AG09309 (cell line): ENCODE measurements around the gene PROK1.
"Not testable (repeated sequence)": the region's sequence is repeated elsewhere in the genome, so short reads cannot be mapped to it uniquely, and the experiment has no call there.

Experiments used
- DNase-seq: peaks from one replicate; pipeline ENCODE4 v3.0.0-alpha.2; 2010; ENCODE audit warnings: low read depth
- H3K4me3 ChIP-seq: 2 replicates; pipeline ENCODE4 v1.5.1; 2011; ENCODE audit warnings: mild to moderate bottlenecking, low read depth, low read length, moderate library complexity; ENCODE audit not compliant: control insufficient read depth
- TF ChIP-seq, protein P1 (sequence below): IDR thresholded peaks from 2 replicates; pipeline ENCODE4 v1.5.1; 2011; ENCODE audit warnings: mild to moderate bottlenecking, low read depth, low read length, inconsistent platforms; ENCODE audit not compliant: insufficient read depth, control insufficient read depth; ENCODE audit errors: missing control alignments

PROK1 gene

DNA sequence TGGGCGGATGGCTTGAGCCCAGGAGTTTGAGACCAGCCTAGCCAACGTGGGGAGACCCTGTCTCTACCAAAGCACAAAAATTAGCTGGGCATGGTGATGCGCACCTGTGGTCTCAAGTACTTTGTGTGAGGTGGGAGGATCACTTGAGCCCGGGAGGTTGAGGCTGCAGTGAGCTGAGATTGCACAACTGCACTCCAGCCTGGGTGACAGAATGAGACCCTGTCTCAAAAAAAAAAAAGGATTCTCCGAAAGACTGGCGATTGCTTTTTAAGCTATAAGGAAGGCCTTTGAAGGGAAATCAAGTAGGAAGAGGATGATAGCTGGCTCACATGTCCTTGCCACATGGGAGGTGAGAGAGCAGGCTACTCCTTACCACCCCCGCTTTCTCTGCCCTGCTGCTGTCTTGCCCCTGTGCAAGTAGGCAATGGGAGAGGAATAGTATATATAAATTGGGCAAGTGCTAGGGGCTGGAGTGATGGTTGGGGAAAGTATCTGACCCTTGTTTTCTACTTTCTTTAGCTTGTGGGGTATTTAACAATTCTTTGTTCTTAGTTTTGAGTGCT is 39.7 kb upstream of the PROK1 start:
- no peak for DNase-seq
- TF ChIP-seq, protein P1, sequence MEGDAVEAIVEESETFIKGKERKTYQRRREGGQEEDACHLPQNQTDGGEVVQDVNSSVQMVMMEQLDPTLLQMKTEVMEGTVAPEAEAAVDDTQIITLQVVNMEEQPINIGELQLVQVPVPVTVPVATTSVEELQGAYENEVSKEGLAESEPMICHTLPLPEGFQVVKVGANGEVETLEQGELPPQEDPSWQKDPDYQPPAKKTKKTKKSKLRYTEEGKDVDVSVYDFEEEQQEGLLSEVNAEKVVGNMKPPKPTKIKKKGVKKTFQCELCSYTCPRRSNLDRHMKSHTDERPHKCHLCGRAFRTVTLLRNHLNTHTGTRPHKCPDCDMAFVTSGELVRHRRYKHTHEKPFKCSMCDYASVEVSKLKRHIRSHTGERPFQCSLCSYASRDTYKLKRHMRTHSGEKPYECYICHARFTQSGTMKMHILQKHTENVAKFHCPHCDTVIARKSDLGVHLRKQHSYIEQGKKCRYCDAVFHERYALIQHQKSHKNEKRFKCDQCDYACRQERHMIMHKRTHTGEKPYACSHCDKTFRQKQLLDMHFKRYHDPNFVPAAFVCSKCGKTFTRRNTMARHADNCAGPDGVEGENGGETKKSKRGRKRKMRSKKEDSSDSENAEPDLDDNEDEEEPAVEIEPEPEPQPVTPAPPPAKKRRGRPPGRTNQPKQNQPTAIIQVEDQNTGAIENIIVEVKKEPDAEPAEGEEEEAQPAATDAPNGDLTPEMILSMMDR, result no peak
- H3K4me3 ChIP-seq, result no peak overlapping the region

DNA sequence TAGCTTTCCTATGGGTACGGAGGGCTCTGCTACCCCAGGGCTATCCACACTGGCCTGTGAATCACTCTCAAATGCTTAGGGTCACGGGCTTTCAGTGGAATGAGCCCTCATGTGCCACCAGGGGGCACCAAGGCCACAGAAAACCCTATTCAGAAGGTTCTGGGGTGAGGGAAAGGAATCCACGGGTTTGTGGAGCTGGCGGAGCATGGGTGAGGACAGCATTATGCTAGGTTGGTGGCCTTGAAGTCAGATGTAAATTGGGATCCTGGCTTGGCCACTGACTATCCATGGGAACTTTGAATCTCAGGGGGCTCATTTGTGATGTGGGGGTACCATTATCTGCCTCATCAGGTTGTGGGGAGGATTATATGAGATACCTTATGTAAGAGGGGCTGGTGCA is 38.4 kb upstream of the PROK1 start:
- no peak overlapping the region for H3K4me3 ChIP-seq
- TF ChIP-seq, protein P1, result peak; percentile 81
- DNase-seq, result no peak

DNA sequence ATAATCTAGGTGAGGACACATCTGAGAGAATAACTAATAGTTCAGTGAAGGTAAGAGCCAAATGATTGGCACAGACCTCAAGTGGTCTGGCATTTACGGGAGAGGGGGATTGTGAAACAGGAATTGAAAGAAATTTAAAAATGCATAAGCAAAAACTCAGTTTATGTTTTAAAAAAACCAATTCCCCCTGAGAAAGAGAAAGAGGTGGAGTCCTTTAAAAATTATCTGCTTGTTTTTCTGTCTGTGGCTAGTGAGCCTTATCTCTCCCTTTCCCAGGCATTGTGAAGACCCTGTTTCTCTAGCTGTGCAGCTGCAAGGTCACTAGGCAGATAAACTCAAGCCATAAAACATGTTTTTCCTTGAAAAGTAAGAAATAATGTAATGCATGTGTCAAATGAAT is 37.9 kb upstream of the PROK1 start:
- not testable (repeated sequence) for H3K4me3 ChIP-seq

DNA sequence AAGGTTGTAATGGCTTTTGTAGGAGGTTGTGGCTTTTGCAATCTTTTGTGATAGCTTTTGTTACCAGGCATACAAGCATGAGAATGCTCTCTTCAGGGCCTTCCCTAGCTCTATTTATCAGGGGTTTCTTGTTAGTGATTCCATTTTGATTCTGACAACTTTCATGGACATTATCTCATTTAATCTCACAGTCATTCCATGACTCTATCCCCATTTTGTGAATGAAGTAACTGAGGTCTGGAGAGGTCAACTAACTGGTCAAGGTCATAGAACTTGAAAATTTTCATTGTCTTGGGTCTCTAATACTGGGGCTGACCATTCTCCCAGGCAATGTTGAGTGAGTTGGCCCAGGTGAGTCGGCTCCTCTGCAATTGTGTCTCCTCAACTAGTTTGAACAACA is 32.2 kb upstream of the PROK1 start:
- no peak overlapping the region for H3K4me3 ChIP-seq
- TF ChIP-seq, protein P1, result no peak

More for the DNA sequence above, 37.9 kb upstream of the PROK1 start:
- not testable (repeated sequence) for DNase-seq

DNA sequence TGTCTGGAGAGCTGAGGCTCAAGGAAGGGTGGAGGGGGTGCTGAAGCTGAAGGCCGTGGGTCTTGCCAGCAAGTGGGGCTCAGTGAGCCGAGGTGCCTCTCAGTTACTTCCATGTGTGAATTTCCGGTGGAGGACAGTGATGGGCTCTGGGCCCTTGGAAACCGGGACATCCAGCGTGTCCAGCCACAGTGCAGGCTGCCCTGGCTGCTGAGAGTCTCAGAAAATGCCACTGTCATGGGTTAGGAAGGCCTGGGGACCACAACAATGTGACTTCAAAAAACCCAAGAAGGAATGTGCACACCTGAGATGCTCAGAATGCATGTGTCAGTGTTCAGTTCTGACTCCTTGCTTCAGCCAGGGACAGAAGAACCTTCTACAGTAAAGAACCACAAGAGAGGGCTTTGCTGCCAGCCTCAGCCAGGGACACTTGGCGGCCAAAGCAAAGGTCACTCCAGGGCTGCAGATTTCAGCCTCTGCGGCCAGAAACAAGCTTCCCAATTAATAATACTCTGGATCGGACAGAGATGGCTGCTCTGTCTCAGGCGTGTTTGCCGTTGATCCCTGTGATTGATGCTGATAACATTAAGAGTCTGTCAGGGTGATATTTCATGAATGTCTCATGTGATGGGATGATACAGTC is 30.8 kb upstream of the PROK1 start:
- no peak for DNase-seq
- TF ChIP-seq, protein P1, result no peak
- H3K4me3 ChIP-seq, result no peak overlapping the region

More for the DNA sequence above, 32.2 kb upstream of the PROK1 start:
- no peak for DNase-seq

DNA sequence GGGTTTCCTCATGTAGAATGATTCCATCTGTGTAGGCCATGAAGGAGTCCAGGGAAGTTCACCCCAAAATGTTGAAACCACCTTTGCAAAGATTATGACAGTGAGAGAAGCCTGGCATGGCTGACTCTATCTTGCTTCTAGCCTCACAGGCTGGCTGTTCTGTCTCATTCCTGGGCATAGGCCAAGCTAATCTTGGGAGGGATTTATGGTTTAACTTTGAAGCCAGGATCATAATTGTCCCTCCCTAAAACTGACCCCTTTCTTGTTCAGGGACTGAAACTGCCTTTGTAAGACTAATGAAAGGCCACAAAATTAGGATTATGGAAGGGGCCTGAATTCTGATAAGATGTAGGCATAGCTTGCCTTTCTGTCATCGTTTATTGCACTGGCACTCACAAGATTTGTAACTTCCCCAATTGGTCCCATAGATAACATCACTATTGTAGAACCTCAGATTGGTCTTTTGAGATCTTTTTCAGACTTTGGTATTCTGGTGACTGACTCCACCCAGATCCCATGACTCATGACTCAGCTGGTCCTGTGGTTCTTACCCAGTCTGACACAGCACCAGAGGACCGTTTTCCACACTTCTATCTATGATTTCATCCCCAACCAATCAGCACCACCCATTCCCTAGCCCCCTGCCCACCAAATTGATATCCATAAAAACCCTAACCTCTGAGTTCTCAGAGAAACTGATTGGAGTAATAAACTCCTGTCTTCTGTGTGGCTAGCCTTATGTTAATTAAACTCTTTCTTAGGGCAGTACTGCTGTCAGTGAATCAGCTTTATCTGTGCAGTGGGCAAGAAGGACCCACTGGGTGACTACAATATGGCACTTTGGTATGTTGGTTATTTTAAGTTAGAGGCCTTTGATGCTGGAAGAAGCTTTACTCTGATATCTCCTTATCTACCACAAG is 29.8 kb upstream of the PROK1 start:
- TF ChIP-seq, protein P1, result no peak
- H3K4me3 ChIP-seq, result no peak overlapping the region
- DNase-seq, result no peak
